Caco-2 (cell line): ENCODE results near the gene PPRC1. TPM values are rescaled to one million over a fixed set of nuclear protein-coding genes. Genes with fewer than 3 reads are reported as not detected.

Experiments used
- BruUV-seq: library from RNA; stranded (reverse); fragments of 400-500 nt; replicated peaks from 2 replicates; lab custom pipeline; 2021; lab: Mats Ljungman, UMichigan
- CTCF ChIA-PET: fragments of 300-600 bp; sonication (Branson Sonifier 250); formaldehyde crosslinking; loops from one replicate; lab custom pipeline; 2022; ENCODE audit warnings: antibody characterized with exemption; lab: Charles Lee
- POLR2A ChIA-PET: fragments of 300-600 bp; sonication (Branson Sonifier 250); formaldehyde crosslinking; loops from one replicate; lab custom pipeline; 2022; ENCODE audit warnings: antibody characterized with exemption; lab: Charles Lee
- DNase-seq, 2 experiments: peaks; one replicate each; pipeline versions ENCODE4 v3.0.0 to v3.0.0-alpha.2; 2020 to 2022
- H3K27me3 ChIP-seq: replicated peaks from 2 replicates; pipeline ENCODE4 v1.6.0; 2011; ENCODE audit warnings: low read length; ENCODE audit not compliant: control insufficient read depth, insufficient read depth
- H3K36me3 ChIP-seq: 2 replicates; pipeline ENCODE4 v1.5.1; 2011; ENCODE audit warnings: low read length; ENCODE audit not compliant: control insufficient read depth, insufficient read depth
- H3K4me1 ChIP-seq: fragments of 250-450 bp; sonication (Bioruptor Pico); 2 replicates; pipeline ENCODE4 v1.5.1; 2020; ENCODE audit warnings: mild to moderate bottlenecking
- H3K4me3 ChIP-seq: 2 replicates; pipeline ENCODE4 v1.5.1; 2011; ENCODE audit warnings: low read depth, mild to moderate bottlenecking, control low read depth, low read length
- H3K9me3 ChIP-seq: fragments of 250-450 bp; sonication (Bioruptor Pico); 2 replicates; pipeline ENCODE4 v1.5.1; 2020; ENCODE audit warnings: mild to moderate bottlenecking, moderate library complexity
- H3K27ac Mint-ChIP-seq: one replicate; pipeline ENCODE4 v1.8.0; 2022; ENCODE audit warnings: mixed read lengths; ENCODE audit not compliant: unreplicated experiment
- H3K27me3 Mint-ChIP-seq: one replicate; pipeline ENCODE4 v1.8.0; 2022; ENCODE audit warnings: mixed read lengths; ENCODE audit not compliant: insufficient read depth, unreplicated experiment
- H3K36me3 Mint-ChIP-seq: one replicate; pipeline ENCODE4 v1.8.0; 2022; ENCODE audit warnings: mild to moderate bottlenecking, mixed read lengths; ENCODE audit not compliant: insufficient read depth, unreplicated experiment
- H3K4me1 Mint-ChIP-seq: one replicate; pipeline ENCODE4 v1.8.0; 2022; ENCODE audit warnings: low read depth, mixed read lengths; ENCODE audit not compliant: unreplicated experiment
- H3K4me3 Mint-ChIP-seq: one replicate; pipeline ENCODE4 v1.8.0; 2022; ENCODE audit warnings: mild to moderate bottlenecking, moderate library complexity, mixed read lengths; ENCODE audit not compliant: unreplicated experiment
- H3K9me3 Mint-ChIP-seq: one replicate; pipeline ENCODE4 v1.8.0; 2022; ENCODE audit warnings: mixed read lengths; ENCODE audit not compliant: unreplicated experiment
- intact Hi-C: fragments of 100-400 bp; cut with micrococcal nuclease; formaldehyde crosslinking; loops from one replicate; pipeline ENCODE4 v1.10.0; 2022; ENCODE audit not compliant: unreplicated experiment
- total RNA-seq: library from RNA; stranded (reverse); gene quantifications from 2 replicates; pipeline ENCODE4 v1.2.3, GENCODE V29; 2022
- TF ChIP-seq, protein P1 (sequence below), 2 experiments: fragments of 200-600 bp in 1 of 2; IDR thresholded peaks; 1 replicate in 1 of 2; 2 replicates in 1 of 2; pipeline versions ENCODE4 v1.5.1 to v1.8.0; 2011 to 2022; ENCODE audit warnings: antibody characterized with exemption in 1 of 2, control low read depth in 1 of 2, inconsistent platforms in 1 of 2, low read depth in 1 of 2, low read length in 1 of 2, mild to moderate bottlenecking in 1 of 2, moderate library complexity in 1 of 2; ENCODE audit not compliant: insufficient read depth in 1 of 2, severe bottlenecking in 1 of 2, unreplicated experiment in 1 of 2

Gene PPRC1
- total RNA-seq, 1 experiment from 2014 or later = 66.6 TPM

DNA sequence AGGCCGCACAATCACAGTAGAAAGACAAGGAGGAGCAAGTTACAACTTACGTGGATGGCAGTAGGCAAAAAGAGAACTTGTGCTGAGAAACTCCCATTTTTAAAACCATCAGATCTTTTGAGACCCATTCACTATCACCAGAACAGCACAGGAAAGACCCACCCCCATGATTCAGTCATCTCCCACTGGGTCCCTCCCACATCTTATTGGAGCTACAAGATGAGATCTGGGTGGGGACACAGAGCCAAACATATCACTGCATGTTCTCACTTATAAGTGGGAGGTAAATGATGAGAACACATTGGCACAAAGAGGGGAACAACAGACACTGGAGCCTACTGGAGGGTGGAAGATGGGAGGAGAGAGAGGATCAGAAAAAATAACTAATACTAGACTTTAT is 51.8 kb downstream of the PPRC1 start:
- no peaks in the 10 kb centered on the region for H3K36me3 Mint-ChIP-seq
- intact Hi-C loops = no loop called here
- POLR2A ChIA-PET = no interaction called here
- H3K27me3 Mint-ChIP-seq = no peaks in the 10 kb centered on the region
- H3K36me3 ChIP-seq = no peaks in the 10 kb centered on the region
- no peaks in the 10 kb centered on the region for H3K27me3 ChIP-seq
- no peaks in the 10 kb centered on the region for H3K4me1 Mint-ChIP-seq
- TF ChIP-seq, protein P1, sequence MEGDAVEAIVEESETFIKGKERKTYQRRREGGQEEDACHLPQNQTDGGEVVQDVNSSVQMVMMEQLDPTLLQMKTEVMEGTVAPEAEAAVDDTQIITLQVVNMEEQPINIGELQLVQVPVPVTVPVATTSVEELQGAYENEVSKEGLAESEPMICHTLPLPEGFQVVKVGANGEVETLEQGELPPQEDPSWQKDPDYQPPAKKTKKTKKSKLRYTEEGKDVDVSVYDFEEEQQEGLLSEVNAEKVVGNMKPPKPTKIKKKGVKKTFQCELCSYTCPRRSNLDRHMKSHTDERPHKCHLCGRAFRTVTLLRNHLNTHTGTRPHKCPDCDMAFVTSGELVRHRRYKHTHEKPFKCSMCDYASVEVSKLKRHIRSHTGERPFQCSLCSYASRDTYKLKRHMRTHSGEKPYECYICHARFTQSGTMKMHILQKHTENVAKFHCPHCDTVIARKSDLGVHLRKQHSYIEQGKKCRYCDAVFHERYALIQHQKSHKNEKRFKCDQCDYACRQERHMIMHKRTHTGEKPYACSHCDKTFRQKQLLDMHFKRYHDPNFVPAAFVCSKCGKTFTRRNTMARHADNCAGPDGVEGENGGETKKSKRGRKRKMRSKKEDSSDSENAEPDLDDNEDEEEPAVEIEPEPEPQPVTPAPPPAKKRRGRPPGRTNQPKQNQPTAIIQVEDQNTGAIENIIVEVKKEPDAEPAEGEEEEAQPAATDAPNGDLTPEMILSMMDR (IDR thresholded peaks at IDR 0.05; ENCODE audit: insufficient read depth in 1 of 2, low read depth in 1 of 2, low read length in 1 of 2, severe bottlenecking in 1 of 2, unreplicated experiment in 1 of 2) = no peak
- H3K4me3 ChIP-seq = no peak overlapping the region
- CTCF ChIA-PET = no interaction called here
- no peaks in the 10 kb centered on the region for H3K4me1 ChIP-seq
- H3K9me3 Mint-ChIP-seq = peaks cover 36% of the 10 kb centered on the region
- BruUV-seq = no TSS peak
- no peak for DNase-seq
- no peak overlapping the region for H3K27ac Mint-ChIP-seq
- H3K9me3 ChIP-seq = peaks cover 18% of the 10 kb centered on the region
- H3K4me3 Mint-ChIP-seq = no peak overlapping the region

DNA sequence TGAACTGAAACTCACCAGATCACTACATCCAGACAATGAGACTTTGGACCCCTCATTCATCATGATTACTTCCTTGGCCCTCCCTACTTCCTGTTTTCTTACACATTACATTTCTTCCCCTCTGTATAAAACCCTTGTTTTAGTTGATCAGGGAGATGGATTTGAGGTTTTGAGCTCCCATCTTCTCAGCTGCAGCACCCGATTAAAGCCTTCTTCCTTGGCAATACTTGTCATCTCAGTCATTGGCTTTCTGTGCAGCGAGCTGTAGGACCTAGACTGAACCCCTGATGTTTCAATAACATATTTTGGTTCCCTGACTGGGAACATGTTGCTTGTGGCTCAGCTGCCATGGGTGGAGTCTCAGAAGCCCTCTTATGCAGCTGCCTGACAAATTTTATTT is 52.4 kb downstream of the PPRC1 start:
- H3K27ac Mint-ChIP-seq = no peak overlapping the region
- peaks cover 18% of the 10 kb centered on the region for H3K9me3 ChIP-seq
- no peak overlapping the region for H3K4me3 Mint-ChIP-seq
- no TSS peak for BruUV-seq
- H3K4me1 ChIP-seq = no peaks in the 10 kb centered on the region
- no peak overlapping the region for H3K4me3 ChIP-seq
- intact Hi-C loops = no loop called here
- H3K4me1 Mint-ChIP-seq = no peaks in the 10 kb centered on the region
- no peaks in the 10 kb centered on the region for H3K27me3 Mint-ChIP-seq
- POLR2A ChIA-PET = no interaction called here
- DNase-seq = no peak
- peaks cover 36% of the 10 kb centered on the region for H3K9me3 Mint-ChIP-seq
- H3K36me3 ChIP-seq = no peaks in the 10 kb centered on the region
- no peaks in the 10 kb centered on the region for H3K36me3 Mint-ChIP-seq
- H3K27me3 ChIP-seq = no peaks in the 10 kb centered on the region
- CTCF ChIA-PET = no interaction called here
- TF ChIP-seq, protein P1 (IDR thresholded peaks at IDR 0.05; ENCODE audit: insufficient read depth in 1 of 2, low read depth in 1 of 2, low read length in 1 of 2, severe bottlenecking in 1 of 2, unreplicated experiment in 1 of 2) = no peak

DNA sequence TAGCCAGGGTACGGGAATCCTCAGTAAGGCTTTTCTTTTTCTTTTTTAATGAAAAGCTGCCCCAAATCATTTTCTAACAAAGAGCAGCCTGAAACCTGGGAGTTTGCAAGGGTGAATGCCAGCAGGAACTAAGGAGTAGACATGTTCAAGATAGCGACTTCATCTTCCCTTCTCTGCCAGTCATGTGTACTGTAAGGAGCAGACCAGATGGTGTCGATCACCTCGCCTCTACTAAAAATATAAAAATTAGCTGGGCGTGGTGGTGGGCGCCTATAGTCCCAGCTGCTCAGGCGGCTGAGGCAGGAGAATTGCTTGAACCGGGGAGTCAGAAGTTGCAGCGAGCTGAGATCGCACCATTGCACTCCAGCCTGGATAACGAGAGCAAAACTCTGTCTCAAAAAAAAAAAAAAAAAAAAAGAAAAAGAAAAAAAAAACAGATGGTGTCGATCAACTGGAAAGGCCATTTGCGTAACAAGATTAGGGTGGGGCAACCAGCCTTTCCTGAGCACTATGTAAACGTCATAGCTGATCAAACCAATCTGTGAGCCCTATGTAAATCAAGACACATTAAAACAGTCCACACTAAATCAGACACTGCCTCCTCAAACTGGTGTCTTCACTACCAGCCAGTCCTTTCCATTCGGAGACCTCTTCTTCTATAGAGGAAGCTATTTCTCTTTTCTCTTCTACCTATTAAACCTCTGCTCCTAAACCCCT is 53.1 kb downstream of the PPRC1 start:
- Histone ChIP-seq H3K9me3 (peaks cover 18% of the 10 kb centered on the region), H3K4me1 (no peaks in the 10 kb centered on the region), H3K4me3 (no peak overlapping the region), H3K27me3 (no peaks in the 10 kb centered on the region), H3K36me3 (no peaks in the 10 kb centered on the region)
- Mint-ChIP-seq H3K36me3 (no peaks in the 10 kb centered on the region), H3K27me3 (no peaks in the 10 kb centered on the region), H3K4me3 (no peak overlapping the region), H3K4me1 (no peaks in the 10 kb centered on the region), H3K27ac (no peak overlapping the region), H3K9me3 (peaks cover 36% of the 10 kb centered on the region)
- no peak for DNase-seq
- no TSS peak for BruUV-seq
- POLR2A ChIA-PET = no interaction called here
- intact Hi-C loops = no loop called here
- TF ChIP-seq, protein P1 (IDR thresholded peaks at IDR 0.05; ENCODE audit: insufficient read depth in 1 of 2, low read depth in 1 of 2, low read length in 1 of 2, severe bottlenecking in 1 of 2, unreplicated experiment in 1 of 2) = no peak
- CTCF ChIA-PET = no interaction called here
